GM12892 (cell line): Measurements from ENCODE around the gene PHF21B.

Source experiments
- DNase-seq: peaks from one replicate; pipeline ENCODE4 v3.0.0; 2011; ENCODE audit not compliant: insufficient read length
- FAIRE-seq: peaks from 2 replicates; lab custom pipeline; 2011; peaks lifted over from hg19 to GRCh38; lab: Jason Lieb, UNC
- POLR2A ChIP-seq: IDR thresholded peaks from 2 replicates; pipeline ENCODE4 v1.6.1; 2011; ENCODE audit warnings: low read depth, low read length, control low read depth
- POLR2AphosphoS5 ChIP-seq: IDR thresholded peaks from 2 replicates; pipeline ENCODE4 v1.6.1; 2011; ENCODE audit warnings: low read depth, low read length, control low read depth
- TAF1 ChIP-seq: IDR thresholded peaks from 2 replicates; pipeline ENCODE4 v1.6.1; 2011; ENCODE audit warnings: low read depth, mild to moderate bottlenecking, control low read depth, low read length, borderline replicate concordance

PHF21B gene

DNA sequence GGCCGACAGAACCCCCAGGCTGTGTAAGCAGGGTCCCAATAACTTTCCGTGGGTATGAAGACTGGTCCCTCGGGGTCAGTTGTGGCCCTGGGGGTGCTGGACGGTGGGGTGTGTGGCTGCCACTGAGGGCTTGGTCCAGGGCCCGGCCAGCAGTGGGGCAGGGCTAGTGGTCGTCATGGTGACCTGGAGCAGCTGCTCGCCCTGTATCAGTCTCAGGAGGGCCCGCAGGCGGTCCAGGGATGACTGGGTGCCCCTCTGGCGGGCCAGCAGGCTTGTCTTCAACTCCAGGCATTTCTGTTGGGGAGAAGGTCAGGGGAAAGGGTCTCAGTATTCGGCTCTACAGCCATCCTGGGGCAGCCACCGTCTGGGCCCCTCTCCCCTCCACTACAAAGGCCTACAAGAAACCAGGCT is 126.8 kb downstream of the PHF21B start:
- no peak for DNase-seq
- no peak for FAIRE-seq

DNA sequence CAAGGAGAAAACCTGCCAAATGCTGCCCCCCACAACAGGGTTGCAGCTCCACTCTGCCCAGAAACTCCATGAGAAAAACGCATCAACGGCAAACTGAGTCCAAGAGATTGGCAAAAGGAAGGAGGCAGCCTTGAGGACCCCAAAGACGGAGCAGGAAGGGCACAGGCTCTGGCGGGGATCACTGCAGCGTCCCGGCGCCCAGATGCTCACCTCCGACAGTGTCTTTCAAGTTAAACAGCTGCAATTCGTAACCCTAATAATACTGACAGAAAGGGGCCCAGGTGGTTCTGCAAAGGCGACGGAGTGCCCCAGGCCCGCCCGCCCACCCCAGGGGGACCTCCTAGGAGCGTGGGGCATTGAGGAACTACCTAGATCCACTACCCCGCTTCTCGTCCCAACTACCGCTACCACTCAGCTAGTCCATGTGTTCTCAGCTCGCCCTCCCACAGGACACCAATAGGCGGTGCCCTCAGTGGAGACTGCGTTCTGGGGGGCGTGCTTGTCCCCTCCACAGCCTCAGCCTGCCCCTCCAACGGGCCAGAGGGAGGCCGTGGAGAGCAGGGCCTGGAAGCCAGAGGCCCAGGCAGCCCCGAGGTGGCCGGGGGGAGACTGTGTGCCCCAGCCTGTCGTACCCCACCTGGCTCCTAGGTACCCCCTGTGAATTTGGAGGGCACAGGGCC is 127.4 kb downstream of the PHF21B start:
- TF ChIP-seq TAF1 (no peak), POLR2A (no peak), POLR2AphosphoS5 (no peak)
- FAIRE-seq, result no peak
- DNase-seq, result no peak

More for the DNA sequence above, 126.8 kb downstream of the PHF21B start:
- no peak for TF ChIP-seq POLR2A

DNA sequence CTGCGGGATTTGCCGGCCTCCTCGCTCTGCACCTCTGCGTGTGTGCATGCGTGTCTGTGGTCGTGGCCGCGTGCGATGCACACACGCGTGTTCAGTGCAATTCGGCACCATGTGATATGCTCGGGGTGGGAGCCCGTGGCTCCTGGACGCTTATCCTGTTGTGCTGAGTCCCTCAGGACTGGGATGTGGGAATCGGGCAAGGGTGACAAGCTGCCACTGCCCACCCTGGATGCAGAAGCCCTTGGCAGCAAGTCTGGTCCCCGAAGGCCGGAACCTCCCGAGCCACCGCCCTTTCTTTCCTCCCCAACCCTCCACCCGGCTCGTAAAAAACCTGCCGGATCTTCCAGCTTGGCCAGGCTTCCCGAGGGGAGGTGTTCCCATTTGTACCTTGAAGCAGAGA is 128.2 kb downstream of the PHF21B start:
- no peak for DNase-seq
- TF ChIP-seq POLR2A (no peak), TAF1 (no peak), POLR2AphosphoS5 (no peak)
- FAIRE-seq, result no peak

DNA sequence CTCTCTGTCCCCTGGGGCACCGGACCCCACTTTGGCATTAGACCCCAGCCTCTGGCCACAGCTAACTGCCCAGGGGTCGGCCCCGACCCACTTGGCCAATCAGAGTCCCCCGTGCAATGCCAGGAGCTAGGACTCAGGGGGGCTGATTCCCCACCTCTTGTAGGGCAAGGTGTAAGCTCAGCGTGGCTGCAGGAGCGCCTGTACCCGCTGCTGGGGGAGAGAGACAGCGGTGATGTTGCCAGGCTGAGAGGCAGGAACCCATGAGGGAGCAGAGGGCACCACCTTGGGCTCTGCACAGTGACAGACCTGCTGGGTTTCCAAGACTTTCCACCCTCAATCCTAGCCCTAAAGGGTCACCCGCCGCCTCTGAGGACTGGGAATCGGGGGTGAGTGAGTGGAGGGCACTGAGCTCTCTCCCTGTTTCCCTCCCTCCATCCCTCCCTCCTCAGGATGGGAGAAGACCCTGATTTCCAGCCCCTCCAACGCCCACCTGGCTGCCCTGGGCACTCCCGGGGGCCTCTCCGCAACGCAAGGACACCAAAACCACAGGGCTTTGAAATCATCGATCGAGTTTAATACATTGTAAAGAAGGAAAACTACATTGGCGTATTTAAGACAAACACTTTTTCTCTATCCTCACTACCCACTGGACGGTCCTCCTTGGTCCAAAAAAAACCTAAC is 129.1 kb downstream of the PHF21B start:
- no peak for FAIRE-seq
- no peak for TF ChIP-seq POLR2A
- TF ChIP-seq POLR2AphosphoS5, result no peak
- TF ChIP-seq TAF1, result no peak
- DNase-seq, result no peak

DNA sequence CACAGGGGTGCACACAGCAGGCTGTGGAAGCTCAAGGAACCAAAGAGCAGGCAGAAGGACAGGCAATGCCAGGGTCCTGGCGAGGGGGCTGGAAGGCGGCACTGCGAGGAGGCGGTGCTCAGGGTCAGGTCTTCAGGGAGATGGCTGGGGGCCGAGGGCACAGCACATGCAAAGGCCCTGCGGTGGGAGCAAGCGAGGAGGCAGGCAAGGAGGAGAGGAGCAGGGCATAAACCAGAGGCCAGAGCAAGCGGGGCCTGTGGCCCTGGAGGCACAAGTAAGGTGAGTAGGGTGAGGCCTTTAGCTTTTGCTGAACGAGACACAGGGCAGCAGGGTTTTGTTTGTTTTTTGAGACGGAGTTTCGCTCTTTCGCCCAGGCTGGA is 130.5 kb downstream of the PHF21B start:
- no peak for DNase-seq
- TF ChIP-seq POLR2AphosphoS5 (no peak), TAF1 (no peak), POLR2A (no peak)
- FAIRE-seq, result no peak

DNA sequence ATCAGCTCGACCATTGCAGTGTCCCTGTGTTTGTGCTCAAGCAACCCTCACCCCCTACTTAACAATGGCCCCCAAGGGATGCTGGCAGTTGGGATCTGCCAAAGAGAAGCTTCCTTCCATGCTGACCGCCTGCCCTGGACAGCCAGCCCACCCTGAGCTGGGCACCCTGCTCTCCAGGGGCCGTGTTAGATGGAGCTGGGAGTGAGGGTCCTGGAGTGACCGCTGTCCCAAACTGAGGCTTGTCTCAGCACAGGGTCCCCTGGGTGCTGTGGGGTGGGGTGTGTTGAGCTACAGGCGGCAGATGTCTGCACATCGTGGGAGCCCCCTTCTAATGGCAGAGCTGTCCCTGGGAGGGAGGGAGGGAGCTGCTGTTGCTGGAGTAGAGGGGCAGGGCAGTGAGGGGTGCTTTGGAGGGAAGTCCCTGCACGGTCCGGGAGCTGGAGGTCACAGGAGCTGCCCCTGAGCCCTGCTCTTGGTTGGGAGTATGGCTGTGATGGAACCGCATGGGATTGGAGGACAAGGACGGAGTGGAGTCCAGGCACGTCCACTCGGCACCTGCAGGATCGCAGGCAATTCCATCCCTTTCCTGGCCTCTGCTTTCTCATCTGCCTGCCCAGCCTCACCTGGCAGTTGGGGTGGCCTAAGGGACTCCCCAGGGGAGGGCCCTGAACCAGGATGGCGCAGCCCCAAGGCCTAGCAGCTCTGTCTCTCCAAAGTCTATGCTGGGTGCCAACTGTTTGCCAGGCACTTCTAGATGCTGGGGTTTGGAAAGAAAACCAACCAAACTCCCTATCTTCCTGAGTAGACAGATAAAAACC is 131.1 kb downstream of the PHF21B start:
- DNase-seq (no peak), FAIRE-seq (no peak)
- TF ChIP-seq TAF1 (no peak), POLR2AphosphoS5 (no peak), POLR2A (no peak)

DNA sequence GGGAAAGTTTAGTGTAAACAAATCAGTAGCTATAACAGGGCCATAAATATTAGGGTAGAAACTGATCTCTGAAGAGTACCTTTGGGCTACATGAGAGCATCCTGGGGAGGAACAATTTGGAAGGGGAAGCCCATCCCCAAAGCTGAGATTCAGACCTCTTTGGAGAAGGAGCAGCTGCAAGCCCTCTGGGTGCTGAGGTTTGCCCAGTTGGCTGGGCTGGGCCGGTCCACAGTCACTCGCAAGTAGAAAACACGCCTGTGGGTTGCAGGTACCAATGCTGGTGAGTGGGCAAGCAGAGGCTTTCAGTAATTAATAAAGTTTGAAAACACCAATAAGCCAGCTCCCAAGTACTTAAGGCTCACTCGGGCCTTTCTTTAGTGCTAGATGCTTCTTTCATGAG is 132.9 kb downstream of the PHF21B start:
- FAIRE-seq, result no peak
- DNase-seq, result no peak
- TF ChIP-seq TAF1 (no peak), POLR2AphosphoS5 (no peak), POLR2A (no peak)

DNA sequence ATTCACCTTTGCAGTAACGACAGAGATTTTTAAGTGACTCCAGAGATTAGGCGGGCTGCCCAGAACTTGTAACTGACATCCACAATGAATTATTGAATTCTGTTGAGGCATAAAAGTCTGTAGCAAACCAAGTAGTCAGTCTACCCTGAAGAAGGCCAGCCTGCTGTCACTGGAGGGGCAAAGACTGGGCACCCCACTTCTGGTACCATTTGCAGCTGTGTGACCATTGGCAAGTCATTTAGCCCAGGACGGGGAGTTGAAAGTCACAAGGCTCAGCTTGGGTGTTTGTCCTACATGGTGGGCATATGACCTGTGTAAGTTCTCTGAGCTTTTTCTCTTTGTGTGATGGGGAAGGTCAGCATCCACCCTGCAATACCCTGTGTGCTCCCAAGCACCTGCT is 138.0 kb downstream of the PHF21B start:
- FAIRE-seq (no peak), DNase-seq (no peak)
- TF ChIP-seq TAF1 (no peak), POLR2AphosphoS5 (no peak), POLR2A (no peak)

DNA sequence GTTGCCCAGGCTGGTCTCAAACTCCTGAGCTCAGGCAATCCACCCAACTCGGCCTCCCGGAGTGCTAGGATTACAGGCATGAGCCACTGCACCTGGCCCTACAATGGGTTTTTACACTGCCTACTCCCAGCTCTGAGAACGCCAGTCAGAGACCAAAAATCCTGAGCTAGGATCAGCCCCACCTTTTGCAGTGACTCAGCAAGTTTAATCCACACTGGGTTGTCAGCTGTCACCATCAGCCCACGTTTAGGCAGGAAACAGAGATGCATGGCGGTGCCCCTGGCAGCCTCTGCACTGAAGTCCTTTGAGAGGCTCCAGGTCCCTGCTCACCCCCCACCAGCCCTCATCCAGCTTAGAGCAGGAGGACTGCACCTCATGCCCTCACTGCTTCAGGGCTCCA is 139.8 kb downstream of the PHF21B start:
- no peak for TF ChIP-seq POLR2A
- TF ChIP-seq TAF1, result no peak
- TF ChIP-seq POLR2AphosphoS5, result no peak
- no peak for DNase-seq
- FAIRE-seq, result no peak

DNA sequence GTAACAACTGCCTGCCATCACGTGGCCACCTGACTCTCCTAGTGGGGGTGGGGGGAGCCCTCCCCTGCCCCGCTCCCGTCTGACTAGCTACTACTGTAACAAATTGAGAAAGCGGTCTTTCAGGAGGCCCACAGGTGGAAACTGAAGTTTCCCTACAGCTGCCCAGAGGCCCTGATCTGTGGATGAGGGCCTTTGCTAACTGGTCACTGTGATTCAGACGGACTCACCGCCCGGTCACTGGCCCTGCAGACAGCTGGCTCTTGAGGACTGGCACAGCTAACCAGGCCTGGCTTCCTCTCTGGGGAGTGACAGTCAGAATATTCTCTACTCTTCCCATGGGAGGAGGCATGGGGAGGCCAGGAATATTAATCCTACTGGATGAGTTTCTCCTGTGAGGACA is 140.6 kb downstream of the PHF21B start:
- FAIRE-seq (no peak), DNase-seq (no peak)
- TF ChIP-seq POLR2AphosphoS5, result no peak
- TF ChIP-seq TAF1, result no peak
- no peak for TF ChIP-seq POLR2A

DNA sequence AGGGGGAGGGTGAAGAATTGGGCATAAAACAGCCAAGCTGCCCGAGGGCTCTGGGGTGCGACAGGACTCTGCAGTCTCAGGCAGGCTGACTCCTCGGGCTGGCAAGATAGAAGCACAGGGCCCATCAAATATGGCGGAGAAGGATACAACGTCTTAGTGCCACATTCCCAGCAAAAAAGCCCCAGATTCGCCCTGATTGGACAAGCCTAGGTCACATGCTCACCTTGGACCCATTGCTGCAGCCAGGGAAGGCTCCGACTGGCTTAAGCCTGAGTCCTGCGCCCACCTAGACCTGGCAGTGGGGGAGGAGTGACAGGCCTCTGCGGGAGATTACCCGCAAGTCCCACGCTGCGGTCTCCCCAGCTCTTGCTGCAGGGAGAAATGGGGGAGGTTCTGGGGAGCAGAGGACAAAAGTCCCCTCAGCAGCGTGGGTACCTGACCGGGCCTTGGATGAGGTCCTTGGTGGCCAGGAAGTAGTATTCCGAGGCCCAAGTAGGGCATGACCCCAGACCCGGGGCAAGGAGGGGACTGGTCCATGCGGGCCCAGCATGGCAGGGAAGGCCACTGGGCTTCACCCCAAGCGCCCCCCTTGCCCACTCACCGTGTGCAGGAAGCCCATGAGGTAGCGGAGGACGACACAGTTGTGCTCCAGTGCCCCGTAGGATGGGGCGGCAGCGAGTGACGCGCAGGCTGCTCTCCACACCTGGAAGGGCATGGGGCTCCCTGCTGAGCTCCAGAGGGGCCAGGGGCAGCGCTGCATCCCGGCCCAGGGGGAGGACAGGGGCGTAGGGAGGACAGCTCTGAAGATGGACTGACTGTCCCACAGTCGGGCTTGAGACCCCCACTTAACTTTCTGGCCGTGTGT is 144.4 kb downstream of the PHF21B start:
- TF ChIP-seq POLR2AphosphoS5, result no peak
- TF ChIP-seq TAF1, result no peak
- TF ChIP-seq POLR2A, result no peak
- FAIRE-seq (no peak), DNase-seq (no peak)
